GM19240 (cell line): ENCODE data around the gene ARL8B.

Experiments used
- DNase-seq: peaks from one replicate; pipeline ENCODE4 v3.0.0; 2011; ENCODE audit warnings: low spot score; ENCODE audit not compliant: insufficient read length

ARL8B gene

GRCh38 chr3:5205165-5205941 lies 83.3 kb downstream of the ARL8B start:
- DNase-seq: peak; percentile 28

GRCh38 chr3:5210926-5211325 lies 88.8 kb downstream of the ARL8B start:
- DNase-seq: no peak

DNA sequence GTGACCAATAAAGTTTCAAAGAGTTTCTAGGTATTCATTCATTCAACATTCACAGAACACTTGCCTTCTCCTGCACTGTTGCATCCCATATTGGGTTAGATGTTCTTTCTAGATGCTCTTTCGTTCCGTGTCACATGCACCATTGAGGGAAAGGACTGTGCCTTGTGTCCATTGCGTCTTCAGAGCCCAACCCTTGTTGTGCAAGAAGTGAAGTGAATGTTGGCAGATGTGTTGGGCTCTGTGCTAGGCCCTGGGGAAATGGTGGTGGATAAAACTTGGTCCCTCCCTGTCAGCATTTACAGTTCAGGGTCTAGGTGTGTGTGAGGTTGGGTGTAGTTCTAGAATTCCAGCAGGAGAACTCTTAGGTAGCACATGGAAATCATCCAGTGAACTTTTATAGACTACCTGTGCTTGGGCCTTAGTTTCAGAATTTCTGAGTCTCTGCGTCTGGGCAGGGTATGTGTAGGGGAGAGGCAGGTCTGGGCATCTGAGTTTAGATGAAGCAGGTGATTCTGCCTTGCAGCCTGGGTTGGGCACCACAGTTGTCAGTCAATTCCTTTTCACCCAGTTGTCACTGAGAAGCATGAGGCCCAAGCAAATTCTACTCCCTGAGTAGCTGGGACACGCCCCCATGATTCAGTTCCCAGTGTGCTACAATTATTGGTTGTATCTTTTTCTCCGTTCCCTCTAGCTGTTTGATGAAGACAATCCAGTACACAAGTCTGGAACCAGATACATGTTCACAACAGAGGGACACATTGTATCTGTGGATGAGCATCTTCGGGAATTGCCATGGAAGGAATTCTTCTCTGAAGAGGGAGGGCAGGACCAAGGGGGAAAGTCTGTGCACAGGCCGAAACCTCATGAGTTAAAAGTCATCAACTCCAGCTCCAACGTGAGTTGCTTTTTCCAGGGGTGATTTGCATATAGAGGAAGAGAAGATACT lies 90.8 kb downstream of the ARL8B start:
- no peak for DNase-seq

DNA sequence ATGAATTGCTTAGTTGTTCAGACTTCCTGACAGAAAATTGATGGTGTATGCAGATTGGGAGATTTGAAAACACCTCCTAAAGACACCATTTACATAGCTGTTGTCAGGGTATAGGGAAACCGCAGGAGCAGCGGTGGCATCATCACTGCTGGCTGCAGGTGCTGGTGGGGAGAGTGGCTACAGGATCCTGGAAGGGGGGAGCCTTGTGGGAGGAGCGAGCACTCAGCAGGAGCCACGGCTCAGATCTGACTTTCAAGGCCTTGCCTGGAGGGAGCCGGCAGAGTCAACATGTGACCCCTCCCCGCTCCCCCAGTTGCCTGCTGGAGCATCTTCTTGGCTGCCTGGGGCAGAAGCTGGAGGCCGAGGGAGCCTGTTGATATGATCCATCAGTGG lies 91.5 kb downstream of the ARL8B start:
- DNase-seq: no peak

- DNase-seq: no peak
Observed at GRCh38 chr3:5214352-5214751, 92.3 kb downstream of the ARL8B start.

DNA sequence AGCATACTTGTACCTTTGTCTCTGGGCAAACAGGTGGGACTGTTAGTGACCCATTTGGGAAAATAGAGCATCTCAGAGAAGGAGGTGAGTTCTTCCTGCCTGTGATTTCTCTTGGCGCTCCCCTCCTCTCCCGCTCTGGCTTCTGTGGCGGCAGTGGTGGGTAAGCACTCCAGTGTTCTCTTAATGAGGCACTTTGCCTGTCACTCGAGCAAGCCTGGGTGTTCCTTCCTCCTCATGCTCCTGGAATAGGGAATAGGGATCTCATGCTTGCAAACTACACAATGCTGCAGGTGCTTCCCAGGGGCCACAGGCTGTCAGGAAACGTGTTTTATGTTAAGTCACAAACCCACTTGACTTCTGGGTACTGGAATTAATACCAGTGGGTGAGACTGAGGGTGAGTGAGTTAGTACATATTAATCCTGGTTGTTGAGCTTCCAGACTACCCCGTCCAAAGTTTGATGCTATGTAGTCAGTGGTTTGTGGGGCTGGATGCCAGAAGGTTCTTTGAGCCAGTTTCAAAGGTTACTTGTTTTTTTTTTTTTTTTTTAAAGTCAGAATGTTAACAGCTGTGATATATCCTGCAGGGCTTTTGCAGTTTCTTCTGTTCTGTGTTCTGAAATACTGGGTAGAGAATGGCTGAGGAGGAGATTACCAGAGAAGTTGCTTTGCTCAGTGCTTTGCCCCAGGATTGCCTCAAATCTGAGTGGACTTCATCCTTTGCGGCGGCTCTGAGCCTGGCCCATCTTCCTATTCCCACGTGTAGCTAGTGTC lies 95.9 kb downstream of the ARL8B start:
- no peak for DNase-seq

- no peak for DNase-seq
Observed at GRCh38 chr3:5218815-5219214, 96.7 kb downstream of the ARL8B start.

GRCh38 chr3:5219216-5219615 lies 97.1 kb downstream of the ARL8B start:
- DNase-seq: no peak

DNA sequence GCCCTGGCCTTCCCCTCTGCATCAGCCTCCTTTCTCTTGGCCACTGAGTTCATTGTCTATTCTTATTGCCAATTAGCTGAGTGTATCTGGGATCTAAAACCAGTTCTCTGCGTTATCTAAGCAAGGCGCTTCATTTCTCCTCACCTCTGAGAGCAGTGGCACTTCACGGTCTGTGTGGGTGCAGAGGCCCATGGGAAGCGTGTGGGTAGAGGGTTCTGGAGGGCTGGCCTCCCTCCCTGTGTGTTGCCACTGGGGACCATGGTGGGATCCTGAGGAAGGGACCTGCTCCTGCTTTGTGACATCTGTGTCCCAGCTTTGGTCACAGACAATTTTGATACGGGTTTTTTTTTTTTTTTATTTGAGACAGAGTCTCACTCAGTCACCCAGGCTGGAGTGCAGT lies 98.1 kb downstream of the ARL8B start:
- DNase-seq: no peak

GRCh38 chr3:5220667-5221431 lies 98.8 kb downstream of the ARL8B start:
- no peak for DNase-seq

DNA sequence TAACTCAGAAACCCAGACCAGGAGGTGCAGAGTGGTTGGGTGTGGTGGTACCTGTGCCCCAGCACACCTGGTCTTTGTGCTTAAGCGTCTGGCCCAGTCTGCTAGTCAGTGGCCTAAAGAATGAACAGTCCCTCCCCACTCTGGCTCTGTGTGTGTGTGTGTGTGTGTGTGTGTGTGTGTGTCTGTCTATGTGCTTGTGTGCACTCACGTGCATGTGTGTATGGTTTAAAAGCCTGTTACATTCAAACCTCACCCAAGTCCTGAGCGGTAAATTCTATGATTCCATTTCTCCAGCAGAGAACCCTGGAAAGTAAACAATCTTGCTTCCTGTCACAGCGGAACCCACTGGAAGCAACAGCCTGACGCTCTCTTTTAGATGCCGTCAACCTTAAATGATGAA lies 99.6 kb downstream of the ARL8B start:
- DNase-seq: no peak

DNA sequence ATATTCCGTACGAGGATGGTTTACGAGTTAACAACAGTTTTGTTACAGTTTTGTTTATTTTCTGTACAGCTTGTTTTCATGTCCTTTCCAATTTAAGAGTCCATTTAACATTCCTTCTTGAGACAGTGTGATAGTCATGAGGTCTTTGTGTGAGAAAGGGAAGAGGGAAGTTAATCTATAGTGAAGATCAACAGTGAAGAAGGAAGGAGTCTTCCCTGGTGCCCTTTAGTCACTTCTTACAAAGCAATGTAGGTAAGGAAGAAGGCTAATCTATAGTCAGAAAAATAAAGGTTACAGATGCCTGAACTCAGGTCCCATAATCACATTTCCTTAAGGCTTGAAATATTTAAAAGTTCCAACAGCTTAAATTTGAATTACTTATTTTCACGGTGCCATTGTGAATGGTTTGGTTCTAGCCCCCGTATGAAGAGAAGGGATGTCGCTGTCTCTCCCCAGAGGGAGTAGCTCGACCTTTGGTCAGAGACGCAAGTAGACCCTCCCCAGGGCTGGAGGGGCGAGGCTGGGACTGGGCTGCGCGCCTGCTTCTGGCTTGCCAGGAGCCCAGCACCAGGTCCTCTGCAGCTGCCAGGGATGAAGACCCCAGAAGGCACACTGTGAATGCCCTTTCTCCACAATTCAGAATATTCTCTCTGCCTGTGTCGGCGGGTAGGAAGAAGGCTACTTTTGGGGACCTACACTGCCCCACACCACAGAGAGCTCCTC lies 100.4 kb downstream of the ARL8B start:
- no peak for DNase-seq

- DNase-seq: no peak
Observed at GRCh38 chr3:5226783-5227182, 104.7 kb downstream of the ARL8B start.

- DNase-seq: no peak
Observed at GRCh38 chr3:5227812-5228211, 105.7 kb downstream of the ARL8B start.

DNA sequence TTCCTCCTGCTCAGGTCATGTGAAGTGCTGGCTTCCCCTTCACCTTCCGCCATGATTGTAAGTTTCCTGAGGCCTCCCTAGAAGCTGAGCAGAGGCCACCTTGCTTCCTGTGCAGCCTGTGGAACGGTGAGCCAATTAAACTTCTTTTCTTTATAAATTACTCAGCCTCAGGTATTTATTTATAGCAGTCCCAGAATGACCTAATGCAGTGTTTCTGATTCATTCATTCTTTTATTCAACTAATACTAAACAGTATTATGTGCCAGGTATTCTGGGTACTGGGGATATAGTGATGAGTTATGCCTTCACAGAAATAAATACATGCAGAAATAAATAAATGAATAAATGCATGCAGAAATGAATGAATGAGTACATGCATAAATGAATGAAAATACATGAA lies 107.3 kb downstream of the ARL8B start:
- no peak for DNase-seq
